Hindlimb muscle (tissue), 1 donor: ENCODE data around the gene TRERF1. TPM values are rescaled to one million over a fixed set of nuclear protein-coding genes. Genes with fewer than 3 reads are reported as not detected.

Source experiments
- DNase-seq: peaks from one replicate; pipeline ENCODE4 v3.0.0-alpha.2; 2013
- polyA plus RNA-seq: library from polyadenylated mRNA; unstranded; fragments of 120-200 nt; gene quantifications from one replicate; pipeline ENCODE4 v1.2.1, GENCODE V29; 2013; ENCODE audit not compliant: insufficient read length

TRERF1 gene
- polyA plus RNA-seq, 1 donor: 9.2 TPM

DNA sequence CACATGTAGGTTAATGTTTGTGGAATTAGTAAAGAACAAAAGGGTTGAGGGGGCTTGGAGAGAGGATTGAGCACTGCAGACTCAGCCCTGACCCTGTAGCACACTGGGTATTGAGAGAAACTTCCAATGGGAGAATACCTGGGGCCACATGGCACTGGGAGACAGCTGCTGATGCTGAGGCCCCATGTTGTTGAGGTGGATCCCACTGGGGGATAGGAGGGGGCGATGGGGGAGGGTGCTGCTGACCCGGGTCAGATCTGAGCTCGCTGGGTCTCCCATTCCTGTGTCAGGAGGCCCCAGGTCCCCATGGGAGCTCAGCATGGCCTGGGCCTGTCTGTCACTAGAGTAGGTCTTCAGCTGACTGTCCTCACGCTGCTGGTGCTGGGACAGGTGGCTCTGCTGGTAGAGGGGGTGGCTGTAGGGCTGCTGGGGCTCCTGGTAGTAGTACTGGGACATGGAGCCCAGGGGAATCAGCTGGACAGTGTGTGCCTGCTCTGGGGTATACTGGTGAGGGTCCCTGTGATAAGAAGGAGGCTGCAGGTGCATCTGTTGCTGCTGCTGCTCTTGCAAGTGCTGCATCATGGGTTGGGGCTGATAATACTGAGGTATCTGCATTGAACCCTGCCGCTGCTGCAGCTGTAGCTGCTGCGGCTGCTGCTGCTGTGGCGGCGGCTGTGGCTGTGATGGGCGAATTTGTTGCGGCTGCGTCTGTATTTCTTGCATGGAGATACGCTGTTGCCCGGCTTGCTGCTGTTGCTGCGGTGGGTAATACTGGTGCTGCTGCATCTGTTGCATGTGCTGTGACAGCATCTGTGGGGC, 183.5 kb downstream of the TRERF1 start:
- no peak for DNase-seq

DNA sequence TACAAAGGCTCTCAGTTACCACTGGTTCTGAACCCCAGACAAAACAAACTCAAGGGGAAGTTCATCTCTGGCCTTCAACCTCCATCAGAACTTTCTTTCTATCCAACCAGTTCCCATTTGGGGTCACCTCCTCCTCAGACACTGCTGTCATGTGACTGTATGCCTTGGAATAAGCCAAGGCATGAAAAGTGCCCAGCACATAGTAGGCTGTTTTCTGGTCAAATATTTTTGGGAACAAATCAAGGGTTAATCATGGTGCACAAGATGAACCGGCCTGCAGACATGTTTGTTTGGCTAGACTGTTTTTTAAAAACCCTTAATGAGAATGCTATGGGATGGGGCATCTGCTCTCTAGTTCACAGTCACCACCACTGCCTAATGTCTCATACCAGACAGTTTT, 185.2 kb downstream of the TRERF1 start:
- no peak for DNase-seq

DNA sequence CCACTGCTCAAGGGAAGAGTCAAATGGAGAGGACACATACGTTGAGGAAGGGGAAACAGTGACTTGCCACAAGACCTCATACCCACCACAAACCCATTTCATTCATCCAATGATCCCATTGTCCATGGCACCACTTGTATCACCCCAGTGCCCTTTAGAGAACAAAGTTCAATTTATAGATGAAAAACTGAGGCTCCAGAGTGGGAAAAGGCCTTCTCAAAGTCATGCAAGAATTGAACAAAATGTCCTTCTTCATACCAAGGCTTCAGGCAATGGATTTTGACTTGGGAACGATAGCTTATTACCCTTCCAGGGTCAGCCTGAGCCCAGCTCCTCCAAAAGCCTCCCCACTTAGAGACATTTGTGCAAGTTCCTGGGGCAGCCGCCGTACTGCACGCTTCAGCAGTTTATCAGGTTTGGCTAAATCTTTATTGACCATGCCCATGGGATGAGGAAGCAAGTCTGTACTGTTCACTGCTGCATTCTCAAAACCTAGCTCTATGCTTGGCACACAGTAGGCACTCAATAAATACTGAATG, 186.8 kb downstream of the TRERF1 start:
- DNase-seq: no peak

DNA sequence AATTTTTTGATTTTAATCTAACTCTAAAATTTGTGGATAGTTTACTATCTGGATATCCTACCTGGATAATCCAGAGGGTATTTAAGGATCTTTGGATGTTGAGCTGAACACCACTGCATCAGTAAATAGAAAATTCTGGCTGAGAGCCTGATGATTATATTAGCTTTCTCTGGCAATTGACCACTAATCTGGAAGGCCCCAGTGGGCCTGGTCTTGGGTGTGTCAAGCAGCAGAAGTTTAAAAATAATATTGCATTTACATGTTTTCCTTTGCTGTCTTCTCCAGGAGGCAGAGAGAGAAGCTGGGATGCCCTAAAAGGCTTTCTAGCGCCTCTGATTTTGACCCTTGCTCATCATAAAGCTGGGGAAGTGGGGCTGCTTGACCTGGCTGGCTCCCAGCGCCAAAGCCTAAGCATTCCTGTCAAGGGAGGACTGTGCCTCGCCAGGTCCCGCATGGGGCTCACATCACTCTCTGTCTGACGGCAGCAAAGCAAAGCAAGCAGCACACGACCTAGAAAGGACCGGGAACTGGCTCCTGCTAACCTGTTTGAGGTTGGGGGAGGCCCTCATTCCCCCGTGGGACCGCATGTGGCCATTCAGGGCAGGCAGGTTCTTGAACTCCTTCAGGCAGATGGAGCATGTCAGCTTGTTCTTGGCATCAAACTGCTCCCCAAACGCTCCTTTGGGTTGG, 187.4 kb downstream of the TRERF1 start:
- DNase-seq: no peak

DNA sequence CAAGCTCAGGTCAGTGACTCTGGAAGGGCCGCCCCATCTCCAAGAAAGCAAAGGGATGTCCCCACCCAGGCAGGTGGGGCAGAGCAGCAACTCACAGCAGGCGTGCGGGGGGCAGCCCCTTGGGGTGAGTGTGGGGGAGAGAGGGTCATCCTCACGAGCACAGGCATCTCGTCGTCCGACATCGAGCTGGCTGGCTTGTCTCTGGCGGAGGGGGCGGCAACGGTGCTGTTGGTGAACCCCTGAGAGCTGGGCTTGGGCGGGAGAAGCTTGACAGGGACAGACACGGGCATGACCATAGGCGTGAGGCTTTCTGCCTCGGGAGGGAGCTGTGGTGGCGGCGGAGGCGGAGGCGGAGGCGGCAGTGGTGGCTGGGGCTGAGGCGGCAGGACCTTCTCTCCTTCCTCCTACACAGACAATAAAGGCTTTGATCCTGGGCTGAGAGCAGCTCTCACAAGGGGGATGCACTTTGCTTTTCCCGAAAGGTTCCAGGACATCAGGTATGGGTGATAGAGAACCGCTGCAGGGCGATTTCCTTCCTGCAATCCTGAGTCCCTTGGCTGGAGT, 188.5 kb downstream of the TRERF1 start:
- no peak for DNase-seq

DNA sequence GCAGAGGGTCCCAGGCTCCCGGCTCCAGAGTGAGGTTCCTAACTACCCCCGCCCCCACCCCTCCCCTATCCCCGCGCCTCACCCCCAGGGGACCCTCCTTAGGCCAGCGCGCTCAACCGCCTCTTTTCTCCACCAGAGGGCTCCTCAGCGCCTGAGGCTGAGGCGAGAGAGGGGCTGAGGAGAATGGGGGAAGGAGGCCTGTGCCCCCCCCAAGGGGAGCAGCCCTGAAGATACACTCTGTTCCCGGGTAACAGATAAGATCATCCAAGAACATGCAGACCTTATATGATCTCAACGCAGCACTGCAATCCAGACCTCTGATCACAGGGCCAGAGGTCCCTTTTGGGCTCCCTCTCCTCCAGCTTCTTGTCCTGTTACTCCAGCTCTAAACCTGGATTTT, 190.8 kb downstream of the TRERF1 start:
- no peak for DNase-seq

DNA sequence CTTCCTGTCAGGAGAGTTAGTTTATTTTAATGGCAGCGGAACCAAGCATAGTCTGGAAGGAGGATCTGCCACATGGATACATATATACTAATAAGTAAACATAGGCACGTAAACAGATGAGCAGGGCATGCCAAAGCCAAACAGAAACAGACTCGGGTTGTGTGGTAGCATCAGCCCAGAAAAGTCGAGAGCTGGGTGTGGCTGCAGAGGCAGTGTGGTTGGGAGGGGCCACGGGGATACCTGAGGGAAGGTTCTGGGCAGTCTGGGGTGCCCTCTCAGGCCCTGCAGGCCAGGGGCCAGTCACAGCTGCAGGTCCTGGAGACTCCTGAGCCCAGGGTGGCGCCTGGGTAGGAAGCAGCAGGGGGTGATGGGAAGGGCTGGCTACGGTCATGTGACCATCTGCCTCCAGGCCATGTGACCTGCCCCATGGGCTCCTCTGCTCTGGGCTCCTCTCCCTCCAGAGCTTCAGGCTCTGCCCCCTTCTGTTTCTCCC, 191.3 kb downstream of the TRERF1 start:
- no peak for DNase-seq

DNA sequence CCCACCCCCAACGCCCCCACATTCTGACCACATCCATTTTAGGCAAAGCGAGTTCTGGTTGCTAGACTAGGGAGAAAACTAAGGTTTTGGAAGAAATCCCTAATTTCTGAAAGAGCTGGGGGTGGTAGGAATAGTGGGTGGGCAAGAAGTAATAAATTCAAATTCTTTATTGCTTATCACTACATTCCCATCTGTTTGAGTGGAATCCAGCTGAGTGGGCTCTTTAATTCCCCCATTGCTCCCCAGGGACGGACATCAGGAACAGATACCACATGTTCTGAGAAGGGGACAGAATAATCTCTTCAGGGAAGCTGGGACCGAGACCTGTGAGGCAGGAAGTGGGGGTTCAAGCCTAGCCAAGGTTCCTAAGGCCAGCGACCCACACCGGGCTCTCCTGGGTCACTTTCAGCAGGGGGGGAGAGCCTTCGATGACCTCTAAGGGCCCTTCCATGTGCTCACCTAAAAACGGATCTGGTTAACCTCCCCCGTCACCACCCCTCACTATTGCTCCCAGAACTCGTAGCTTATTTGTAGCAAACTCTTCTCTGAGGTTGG, 191.8 kb downstream of the TRERF1 start:
- DNase-seq: no peak

DNA sequence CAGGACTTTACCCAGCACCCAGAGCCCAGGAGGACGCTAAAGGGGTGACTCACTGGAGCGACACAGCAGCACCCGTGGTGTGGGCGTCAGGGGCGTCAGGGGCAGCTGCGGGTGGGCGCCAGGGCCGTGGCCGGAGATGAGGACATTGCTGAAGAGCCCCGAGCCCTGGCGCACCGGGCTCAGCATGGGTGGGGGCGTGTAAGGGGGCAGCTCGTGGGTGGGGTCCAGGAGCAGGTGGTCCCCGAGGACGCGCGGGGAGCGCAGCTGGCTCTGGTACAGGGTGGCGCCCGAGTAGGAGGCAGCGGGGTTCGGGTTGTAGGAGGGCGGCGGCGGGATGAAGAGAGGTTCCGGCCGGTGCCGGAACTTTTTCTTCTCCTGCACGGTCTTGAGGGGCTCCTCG, 192.4 kb downstream of the TRERF1 start:
- DNase-seq: no peak

DNA sequence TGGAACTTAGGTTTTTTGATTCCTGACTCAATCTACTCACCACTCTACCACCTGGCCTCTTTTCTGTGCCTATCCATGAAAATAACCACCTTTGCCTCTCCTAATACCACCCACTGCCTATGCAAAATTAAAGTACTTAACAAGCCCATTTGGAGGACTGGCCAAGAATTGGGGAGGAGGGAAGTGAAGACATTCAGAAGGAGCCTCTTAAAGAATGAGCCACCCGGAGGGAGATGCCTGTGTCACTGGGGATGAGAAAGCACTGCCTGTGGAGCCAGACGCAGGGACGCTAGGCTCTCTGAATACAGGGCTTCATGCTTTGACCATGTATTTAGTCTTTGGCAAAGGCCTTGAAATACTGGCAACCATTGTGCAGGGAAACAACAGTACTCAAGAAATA, 194.1 kb downstream of the TRERF1 start:
- DNase-seq: no peak

DNA sequence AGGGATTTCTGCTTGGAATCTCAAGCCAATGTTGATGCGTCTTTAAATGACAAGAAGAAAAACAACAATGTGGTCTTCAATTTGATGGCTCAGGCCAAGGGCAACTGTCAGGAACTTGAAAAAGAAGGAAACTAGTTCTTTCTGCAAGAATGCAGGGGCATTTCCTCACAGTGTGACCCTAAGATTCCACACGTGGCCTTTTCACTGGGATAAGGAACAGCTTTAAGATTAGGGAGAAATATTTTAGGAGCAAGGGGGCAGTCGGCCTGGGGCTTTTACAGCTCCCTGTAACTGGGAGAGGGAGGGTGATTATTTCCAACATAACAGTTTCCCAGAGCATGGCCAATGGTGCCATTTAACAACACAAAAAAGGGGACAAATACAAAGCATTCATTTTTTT, 194.7 kb downstream of the TRERF1 start:
- DNase-seq: no peak

DNA sequence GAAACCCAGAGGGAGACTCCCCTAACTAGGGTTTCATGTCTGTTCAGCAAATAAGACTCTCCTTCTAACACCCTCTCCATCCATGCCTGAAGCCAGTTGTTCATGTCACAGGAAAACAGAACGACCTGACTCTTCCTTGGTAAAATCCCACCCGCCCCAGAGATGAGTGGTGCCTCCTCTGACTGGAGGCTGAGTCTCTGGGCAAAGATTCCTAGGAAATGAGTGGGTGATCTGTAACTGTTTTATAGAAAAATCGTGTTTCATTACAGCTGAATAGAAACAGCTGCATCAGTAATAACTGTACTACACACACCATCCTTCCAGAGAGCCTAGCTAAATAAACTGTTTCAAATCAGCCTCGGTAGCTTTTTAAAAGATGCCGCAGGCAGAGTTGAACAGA, 196.7 kb downstream of the TRERF1 start:
- no peak for DNase-seq

DNA sequence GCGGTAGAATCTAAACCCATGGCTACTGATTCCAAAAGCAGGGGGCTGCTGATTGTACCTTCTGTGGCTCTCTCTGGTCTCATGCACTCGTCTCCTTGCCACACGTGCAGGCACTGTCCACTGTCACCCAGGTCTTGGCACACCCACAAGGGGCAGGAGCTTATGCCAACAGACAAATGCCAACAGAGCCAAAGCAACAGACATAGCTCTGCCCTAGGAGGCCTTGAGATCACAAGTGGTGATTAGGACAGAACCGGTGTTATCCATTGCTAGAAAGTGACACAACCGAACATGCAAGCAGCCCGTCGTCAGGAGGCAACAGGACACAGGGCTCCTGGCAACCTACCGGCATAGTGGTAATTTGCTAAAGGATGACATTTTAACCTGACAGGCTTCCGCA, 197.2 kb downstream of the TRERF1 start:
- no peak for DNase-seq

DNA sequence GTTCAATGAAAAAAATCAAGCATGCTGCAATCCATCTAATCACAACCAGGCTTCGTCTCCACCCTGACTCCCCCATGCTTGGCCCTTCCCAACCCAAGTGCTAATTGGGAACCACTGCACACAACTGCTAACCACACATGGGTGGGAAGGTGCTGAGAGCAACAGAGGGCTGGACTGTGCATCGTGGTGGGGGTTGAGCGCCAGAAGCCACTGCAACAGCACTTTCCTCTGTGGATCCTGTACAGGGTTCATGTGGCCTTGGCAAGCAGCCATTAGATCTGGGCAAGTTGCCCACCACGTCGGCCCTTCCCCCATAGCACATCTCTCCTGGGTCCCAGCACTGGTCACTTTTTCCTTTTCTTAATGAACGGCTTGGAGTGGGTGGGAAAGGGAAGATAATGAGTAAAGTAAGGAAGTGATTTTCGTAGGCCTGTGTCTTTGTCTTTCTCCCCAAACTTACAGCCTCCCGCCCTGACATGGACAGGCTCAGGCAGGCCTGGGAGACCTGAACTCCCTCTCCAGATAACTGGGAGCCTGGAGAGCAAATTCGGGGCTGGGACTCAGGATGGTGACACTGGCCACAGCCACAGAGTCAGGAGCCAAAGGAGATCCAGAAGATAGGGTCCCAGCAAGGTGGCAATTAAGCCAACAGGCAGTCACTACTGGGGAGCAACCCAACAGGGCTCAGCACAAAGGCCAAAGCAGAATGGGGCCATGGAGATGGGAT, 199.7 kb downstream of the TRERF1 start:
- peak; percentile 80 for DNase-seq

DNA sequence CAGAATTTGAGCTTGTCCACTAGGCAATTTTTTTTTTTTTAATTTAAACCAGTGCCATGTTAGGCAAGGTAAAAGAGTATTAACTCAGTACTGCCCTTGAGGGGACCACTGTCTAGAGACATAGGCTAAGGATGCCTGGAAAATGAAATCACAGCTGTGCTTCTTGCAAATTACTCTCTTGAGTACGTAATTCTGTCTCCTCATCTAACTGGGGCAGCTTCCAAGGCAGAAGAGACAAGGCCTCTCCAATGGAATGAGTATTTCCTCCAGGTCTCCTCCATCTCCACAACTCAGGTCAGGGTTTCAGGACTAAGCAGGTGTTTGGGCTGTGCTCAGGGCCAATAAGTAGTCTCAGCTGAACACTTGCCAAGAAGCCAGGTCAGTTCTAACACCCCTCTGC, 200.2 kb downstream of the TRERF1 start:
- peak; percentile 47 for DNase-seq

DNA sequence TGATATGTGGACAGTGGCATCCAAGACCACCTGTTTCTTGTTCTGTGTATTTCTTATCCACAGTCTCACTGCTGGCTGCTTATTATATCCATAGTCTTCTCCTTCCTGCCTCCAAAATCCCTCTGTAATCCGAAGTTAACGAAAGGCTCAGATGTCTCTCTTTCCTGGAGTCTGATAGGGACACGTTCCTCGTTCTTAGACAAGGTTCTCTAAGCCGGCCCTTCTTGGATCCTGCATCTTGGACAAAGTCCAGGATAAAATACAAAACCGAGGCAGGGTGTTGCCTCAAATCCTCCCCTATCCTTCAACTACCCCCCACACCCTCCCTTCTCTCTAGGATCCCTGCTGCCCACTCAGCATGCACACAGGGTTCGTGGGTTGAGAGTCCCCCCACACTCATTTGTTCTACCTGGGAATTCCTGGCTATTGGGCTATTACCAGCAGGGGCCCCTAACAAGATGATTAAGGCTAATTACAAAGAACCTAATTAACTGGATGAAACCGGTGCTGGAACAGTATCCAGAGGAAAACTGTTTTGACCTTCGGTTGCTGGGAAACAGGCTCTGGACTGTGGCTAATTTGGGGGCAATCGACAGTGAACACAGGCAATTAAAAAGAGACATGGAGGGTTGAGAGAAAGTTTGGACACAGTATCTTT, 201.3 kb downstream of the TRERF1 start:
- DNase-seq: no peak

DNA sequence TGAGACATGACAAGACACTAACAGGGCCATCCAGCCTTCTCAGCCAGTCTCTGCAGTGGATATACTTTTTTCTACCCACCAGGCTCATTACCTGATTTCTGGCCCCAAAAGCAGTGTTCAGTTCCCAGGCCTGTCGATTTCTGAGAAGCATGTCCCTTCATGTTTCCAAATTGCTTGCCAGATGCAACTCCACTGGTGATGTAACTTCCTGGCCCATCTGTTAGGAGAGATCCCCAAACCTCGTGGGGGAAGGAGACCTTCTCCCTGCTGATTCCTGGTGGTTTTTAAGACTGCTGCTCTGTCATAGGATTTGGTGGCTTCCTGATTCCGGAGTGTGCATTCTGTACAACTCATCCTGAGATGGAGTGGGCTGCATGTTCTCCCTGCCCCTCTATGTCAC, 202.4 kb downstream of the TRERF1 start:
- no peak for DNase-seq

DNA sequence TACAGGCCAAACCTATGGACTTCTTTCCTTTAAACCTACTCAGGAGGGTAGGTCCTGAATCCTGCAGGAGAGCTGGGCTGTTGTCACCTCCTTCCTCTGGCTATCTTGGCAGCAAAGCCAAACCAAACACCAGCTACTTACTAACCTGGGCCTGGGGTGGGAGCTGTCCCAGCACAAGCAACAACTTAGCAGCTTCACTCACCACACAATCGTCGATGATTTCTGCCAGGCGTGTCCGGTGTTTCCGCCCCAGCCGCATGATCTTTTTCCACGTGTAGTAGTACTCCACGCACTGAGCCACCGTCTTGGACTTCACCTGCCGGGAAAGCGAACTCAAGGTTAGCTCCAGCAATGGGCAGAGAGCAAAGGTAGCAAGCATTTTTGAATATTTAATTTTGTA, 208.7 kb downstream of the TRERF1 start:
- DNase-seq: no peak

DNA sequence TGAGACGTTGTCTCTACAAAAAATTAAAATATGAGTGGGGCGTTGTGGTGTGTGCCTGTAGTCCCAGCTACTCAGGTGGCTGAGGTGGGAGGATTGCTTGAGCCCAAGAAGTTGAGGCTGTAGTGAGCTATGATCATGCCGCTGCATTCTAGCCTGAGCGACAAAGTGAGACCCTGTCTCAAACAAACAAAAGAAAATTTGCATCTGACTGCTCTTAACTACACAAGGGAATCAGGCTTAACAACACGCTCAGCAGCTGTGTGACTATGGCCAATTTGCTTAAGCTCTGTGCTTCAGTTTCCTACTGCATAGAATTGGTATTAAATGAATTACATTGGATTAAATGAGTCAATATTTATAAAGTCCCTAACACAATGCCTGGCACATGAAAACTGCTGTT, 209.8 kb downstream of the TRERF1 start:
- DNase-seq: no peak

DNA sequence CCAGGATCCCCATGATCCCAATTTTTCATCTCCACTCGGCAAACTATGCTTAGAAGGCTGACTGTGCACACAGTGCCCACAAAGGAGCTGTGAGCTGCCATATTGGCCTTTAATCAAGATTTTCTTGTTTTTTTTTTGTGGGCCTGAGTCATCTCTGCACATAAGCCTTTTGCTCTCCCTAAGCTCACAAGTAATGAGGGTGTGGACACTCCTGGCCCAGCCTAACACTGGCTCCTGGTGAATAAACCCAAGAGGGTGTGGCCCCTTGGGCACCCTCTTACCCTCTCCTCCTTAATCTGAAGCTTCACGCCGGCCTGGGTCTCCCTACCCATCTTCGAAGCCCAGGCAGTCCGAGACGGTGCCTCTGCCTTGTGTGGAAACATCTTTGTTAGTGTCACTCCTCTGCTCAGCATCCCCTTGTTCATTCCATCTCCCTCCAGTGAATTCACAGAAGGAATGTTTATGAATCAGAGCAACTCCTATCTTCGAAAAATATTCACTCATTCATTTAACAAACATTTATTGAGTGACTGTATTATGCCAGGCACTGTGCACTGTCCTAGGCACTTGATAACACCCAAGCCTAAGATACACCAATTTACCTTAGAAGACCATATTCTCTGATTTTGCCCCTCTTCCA, 211.9 kb downstream of the TRERF1 start:
- DNase-seq: no peak

DNA sequence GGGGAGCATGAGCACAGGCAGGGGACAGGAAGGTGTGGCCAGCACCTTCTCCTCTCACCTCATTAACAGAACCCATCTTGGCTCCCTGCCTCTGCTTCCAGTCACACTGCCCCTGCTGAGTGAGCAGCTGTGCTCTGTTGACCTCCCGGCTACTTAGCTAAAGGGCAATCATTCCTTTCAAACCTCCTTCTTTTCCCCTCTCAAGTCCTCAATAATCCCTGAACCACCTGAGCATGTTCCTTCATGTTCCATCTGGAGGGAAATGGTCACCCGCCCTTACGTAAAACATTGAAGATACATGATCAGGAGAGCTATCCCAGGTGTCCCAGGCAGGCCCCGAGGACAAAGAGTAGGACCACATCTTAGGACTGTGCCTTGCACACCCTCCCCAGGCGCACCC, 212.4 kb downstream of the TRERF1 start:
- DNase-seq: no peak
